GM10266 (cell line): ENCODE results near the gene GLRA3.

Source experiments
- DNase-seq: peaks from one replicate; pipeline ENCODE4 v3.0.0; 2012; ENCODE audit errors: extremely low spot score
- CTCF ChIP-seq: IDR thresholded peaks from 2 replicates; pipeline ENCODE4 v1.5.1; 2012; ENCODE audit warnings: mild to moderate bottlenecking, low read depth; ENCODE audit not compliant: control insufficient read depth, insufficient read depth; ENCODE audit errors: missing control alignments

Gene GLRA3

GRCh38 chr4:174867903-174868302 is 38.9 kb upstream of the GLRA3 start:
- TF ChIP-seq CTCF = no peak
- DNase-seq = no peak

- TF ChIP-seq CTCF = no peak
- no peak for DNase-seq
Measured at GRCh38 chr4:174865418-174865985, 36.5 kb upstream of the GLRA3 start.

GRCh38 chr4:174864031-174864430 is 35.0 kb upstream of the GLRA3 start:
- no peak for DNase-seq
- no peak for TF ChIP-seq CTCF

GRCh38 chr4:174860588-174860987 is 31.5 kb upstream of the GLRA3 start:
- DNase-seq = no peak
- no peak for TF ChIP-seq CTCF

- TF ChIP-seq CTCF = no peak
- no peak for DNase-seq
Measured at GRCh38 chr4:174859904-174860303, 30.9 kb upstream of the GLRA3 start.

GRCh38 chr4:174856926-174857800 is 28.1 kb upstream of the GLRA3 start:
- DNase-seq = no peak

More at GRCh38 chr4:174856926-174857800, 28.1 kb upstream of the GLRA3 start:
- TF ChIP-seq CTCF = no peak
